HG03039 (cell line): ENCODE measurements around the gene CLCN6.

ENCODE experiments used
- ATAC-seq: cut with Tn5 transposase; IDR thresholded peaks from one replicate; pipeline ENCODE4 v1.9.1; 2021; ENCODE audit warnings: mild to moderate bottlenecking, moderate library complexity; ENCODE audit not compliant: unreplicated experiment

CLCN6 gene

DNA sequence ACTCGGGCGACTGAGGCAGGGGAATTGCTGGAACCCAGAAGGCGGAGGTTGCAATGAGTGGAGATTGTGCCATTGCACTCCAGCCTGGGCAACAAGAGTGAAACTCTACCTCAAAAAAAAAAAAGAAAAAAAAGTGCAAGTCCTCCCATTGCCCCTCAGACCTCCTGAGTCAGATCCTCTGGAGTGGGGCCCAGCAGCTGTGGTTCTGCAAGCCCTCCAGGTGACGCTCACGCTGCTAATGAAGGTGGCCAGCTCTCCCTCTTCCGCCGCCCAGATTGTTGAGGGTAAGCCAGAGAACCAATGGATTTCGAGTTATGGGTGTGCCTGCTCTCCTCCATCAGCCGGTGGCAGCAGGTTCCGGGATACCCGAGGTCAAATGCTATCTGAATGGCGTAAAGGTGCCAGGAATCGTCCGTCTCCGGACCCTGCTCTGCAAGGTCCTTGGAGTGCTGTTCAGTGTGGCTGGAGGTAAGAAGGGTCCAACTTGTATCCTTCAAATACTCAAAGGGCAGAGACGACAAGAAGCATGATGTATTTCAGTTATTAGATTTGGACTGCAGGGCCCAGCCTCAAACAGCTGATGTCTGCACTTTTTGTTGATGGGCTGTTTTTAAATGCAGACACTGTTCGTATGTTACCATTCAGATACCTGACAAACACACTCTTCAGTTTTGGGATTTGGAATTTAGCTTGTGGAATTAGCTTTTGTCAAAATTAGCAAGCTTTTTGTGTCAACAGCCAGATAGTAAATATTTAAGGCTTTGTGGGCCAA lies 17.6 kb downstream of the CLCN6 start:
- ATAC-seq: no peak

DNA sequence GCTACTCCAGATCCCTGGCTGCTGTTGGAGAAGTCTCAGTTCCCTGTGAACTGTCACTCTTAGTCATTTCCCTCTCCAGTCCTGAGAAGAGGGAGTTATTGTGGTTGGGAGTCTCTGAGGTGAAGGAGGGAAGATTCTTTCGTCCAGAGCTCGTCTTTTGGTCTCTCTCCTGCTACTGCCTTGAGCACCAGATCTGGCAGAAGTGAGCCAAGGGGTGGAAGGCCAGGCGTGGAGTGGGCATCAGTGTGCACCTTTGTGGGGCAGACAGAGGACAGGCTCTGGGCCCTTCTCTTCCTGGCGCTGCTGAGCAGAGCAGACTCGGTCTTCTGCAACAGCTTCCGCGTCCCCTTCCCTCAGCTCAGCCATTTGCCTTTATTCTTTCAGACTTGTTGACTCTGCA lies 19.1 kb downstream of the CLCN6 start:
- ATAC-seq: no peak

DNA sequence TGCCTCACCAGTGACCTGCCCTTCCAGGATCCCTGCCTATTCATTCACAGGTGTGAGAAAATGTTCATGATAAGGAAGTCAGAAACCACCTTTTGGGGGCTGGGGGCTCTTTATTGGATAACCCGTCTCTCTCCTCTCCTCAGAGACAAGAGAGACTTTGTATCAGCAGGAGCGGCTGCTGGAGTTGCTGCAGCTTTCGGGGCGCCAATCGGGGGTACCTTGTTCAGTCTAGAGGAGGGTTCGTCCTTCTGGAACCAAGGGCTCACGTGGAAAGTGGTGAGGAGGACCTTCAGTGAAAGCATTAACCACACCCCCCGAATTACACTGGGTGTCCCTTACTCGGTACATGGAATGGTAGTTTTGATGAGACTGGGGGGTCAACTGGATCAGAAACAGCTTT lies 21.0 kb downstream of the CLCN6 start:
- ATAC-seq: no peak

DNA sequence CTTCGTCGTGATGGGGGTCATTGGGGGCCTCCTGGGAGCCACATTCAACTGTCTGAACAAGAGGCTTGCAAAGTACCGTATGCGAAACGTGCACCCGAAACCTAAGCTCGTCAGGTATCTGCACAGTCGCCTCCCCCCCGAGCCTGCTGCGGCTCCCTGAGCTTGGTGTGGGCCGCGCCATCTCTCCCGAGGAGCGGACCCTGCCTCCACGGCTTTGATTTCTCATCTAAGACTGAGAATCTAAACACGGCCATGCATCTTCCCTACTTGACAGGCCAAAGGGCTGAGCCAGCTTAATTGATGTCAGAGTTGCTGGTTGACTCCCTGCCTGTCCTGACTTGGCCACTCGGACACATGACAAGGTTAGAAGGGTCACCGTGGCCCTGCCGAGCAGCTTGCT lies 22.5 kb downstream of the CLCN6 start:
- ATAC-seq: no peak

DNA sequence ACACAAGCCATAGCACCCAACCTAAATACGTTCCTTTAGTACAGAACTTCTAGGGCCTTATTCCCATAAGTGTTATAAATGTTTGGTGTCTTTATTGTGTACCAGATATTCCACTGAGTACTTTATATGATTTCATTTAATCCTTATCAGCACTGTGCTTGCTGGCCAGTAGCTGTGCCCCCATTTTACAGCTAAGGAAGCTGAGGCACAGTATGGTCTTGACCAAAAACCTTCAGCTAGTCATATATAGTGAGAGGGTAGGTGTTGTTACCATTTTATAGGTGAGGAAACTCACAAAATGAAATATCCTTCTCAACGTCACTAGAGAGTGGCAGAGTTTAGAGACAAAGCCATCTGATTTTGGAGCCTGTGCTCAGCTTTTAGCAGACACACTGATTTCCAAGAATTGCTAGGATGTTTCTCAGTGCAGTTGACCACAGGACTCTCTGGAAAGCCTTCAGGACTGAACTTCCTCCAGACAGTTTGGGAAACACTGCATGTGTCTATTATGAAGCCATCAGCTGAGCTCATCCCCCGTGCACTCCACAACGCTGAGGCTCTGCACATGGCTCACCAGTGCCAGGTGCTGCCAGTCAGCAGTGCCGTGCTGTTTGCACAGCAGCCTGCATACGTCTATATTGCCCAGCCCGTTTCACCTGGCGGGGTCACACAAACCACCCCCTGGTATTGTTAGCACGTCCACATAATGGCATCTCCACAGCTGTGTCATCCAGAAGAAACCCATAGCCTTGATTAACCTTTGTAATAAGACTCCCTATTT lies 26.1 kb downstream of the CLCN6 start:
- no peak for ATAC-seq

DNA sequence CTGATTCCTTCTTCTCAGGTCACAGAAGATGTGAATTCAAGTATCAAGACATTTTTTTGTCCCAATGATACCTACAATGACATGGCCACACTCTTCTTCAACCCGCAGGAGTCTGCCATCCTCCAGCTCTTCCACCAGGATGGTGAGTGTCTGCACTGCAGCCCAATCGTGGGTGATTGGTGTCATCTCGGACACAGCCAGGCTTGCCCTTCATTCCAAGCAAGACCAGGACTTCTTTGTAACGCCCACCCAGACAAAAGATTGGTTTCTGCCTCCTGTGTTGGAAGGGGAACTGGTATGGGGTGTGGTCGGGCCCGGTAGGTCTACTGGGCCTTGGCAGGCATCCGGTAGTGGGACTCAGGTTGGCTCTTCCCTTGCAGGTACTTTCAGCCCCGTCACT lies 27.5 kb downstream of the CLCN6 start:
- ATAC-seq: no peak

DNA sequence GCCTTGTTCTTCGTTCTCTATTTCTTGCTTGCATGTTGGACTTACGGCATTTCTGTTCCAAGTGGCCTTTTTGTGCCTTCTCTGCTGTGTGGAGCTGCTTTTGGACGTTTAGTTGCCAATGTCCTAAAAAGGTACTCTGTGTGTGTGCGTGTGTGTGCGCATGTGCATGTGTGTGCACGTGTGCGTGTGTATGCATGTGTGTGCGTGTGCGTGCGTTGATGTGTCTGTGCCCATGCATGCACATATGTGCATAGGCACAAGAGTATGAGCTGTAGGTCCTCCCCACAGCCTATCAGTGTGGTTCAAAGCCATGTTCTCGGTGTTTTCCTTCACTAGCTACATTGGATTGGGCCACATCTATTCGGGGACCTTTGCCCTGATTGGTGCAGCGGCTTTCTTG lies 27.9 kb downstream of the CLCN6 start:
- no peak for ATAC-seq

DNA sequence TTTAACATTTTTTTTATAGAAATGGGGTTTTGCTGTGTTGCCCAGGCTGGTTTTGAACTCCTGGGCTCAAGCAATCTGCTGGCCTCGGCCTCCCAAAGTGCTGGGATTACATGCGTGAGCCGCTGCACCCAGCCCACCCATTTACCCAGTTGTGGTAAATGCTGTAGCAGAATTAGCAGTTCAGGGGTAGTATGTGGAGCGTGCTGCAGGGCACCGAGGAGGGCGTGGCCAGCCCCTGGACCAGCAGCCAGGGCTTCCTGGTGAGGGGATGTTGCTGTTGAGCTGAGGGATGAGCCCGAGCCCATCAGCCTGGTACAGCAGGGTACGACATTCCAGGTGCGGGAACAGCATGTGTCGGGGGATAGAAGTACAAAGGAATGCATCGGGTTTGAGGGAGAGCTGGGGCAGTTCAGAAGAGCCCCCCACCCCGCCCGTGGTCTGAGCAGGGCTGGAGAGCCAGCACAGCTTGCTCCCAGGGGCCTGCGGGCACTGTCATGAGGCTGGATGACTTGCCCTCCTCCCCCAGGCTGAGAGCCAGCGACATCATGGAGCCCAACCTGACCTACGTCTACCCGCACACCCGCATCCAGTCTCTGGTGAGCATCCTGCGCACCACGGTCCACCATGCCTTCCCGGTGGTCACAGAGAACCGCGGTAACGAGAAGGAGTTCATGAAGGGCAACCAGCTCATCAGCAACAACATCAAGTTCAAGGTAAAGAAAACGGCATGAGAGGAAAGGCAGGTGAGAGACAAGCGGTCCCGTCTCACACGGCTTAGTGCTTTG lies 29.6 kb downstream of the CLCN6 start:
- ATAC-seq: no peak

DNA sequence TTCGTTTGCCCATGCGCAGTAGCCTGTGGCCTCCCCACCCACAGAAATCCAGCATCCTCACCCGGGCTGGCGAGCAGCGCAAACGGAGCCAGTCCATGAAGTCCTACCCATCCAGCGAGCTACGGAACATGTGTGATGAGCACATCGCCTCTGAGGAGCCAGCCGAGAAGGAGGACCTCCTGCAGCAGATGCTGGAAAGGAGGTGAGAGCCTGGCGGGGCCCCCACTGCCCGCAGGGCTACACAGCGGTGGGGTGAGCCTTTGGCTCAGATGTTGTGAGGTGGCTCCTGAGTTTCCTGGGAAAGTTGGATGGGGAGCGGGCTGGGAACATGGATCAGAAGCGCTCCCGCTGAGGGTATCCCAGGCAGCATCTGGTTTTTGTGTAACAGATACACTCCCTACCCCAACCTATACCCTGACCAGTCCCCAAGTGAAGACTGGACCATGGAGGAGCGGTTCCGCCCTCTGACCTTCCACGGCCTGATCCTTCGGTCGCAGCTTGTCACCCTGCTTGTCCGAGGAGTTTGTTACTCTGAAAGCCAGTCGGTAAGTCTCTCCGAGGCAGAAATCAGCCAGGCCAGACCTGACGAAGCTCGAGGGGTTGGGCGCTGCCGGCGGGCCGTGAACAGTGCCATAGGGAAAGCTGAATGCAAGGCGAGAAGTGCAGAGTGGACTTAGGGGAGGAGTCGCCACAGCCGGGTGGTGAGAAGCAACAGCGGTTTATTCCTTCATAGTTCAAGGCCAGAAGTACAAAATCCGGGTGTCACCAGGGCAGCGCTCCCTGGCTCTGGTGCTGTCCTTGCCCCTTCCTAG lies 31.2 kb downstream of the CLCN6 start:
- no peak for ATAC-seq

DNA sequence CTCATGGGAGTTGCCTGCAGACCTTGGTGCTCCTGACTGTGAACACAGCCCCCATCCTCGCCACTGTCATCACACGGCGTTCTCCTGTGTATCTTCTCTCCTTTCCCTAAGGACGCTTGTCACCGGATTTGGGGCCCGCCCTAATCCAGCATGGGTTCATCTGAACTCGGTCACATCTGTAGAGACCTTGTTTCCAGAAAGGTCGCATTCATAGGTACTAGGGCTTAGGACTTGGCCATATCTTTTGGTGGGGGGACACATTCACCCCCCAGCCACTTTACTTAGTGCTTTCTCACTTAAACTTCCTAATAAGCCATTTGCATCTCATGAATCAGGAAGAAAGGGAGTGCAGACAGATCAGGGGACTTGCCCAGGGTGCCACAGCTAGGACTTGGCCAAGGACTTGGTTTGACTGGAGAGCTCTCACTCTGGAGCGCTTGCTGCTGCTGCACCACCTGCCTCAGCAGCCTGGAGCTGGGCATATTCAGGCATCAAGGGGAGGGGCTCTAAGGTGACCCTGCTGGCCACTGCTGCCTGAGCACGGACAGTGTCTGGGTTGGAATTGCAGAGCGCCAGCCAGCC lies 31.9 kb downstream of the CLCN6 start:
- ATAC-seq: no peak

DNA sequence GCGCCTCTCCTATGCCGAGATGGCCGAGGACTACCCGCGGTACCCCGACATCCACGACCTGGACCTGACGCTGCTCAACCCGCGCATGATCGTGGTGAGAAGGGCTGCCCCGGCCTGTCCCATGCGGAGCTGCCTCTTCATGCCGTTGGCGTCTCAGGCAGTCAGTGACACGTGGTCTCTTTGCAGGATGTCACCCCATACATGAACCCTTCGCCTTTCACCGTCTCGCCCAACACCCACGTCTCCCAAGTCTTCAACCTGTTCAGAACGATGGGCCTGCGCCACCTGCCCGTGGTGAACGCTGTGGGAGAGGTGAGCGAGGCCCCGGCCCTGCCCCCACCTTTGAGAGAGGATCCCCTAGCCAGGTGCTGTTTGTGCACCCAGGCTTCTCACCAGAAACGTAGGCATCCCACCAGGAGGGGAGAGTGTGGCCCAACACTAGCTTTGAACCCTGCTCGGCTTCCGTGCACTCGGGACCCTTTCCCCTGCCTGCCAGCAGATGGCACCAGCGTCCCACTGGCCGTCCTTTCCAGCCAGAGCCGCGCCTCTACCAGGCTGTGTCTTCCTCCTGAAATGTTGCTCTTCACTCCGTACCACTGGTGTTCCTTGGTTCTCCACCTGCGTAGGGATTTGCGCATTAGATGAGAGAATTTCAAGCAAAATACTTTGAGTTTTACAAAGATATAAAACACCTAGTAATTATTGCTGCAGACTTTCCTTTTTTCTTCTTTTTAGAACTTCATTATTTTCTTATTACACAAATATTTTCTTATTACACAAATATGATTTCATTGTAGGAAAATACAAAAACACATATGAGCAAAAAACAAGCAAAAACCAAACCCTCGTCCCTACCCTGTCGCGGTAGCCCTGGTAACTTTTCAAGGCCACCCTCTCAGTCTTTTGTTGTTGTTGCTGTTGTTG lies 32.6 kb downstream of the CLCN6 start:
- ATAC-seq: no peak

DNA sequence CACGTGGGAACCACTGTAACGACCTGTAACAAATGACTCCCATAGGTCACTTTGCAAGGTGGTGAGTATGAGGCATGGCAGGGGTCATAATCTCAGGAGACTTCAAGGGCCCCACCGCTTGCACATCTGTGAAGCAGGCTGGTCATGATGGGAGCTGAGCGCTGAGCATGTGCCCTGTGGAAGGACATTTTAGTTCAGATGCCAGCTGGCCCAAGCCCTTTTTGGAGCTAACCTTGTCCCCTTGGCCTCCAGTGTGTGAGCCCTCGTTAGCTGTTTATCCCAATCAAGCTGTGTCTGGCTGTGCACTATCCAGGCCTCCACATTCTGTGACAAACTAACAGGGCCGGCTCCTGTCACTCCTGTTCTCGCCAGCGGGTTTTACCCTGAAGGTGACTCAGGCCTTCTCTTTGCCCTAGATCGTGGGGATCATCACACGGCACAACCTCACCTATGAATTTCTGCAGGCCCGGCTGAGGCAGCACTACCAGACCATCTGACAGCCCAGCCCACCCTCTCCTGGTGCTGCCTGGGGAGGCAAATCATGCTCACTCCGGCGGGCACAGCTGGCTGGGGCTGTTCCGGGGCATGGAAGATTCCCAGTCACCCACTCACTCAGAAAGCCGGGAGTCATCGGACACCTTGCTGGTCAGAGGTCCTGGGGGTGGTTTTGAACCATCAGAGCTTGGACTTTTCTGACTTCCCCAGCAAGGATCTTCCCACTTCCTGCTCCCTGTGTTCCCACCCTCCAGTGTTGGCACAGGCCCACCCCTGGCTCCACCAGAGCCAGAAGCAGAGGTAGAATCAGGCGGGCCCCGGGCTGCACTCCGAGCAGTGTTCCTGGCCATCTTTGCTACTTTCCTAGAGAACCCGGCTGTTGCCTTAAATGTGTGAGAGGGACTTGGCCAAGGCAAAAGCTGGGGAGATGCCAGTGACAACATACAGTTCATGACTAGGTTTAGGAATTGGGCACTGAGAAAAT lies 34.0 kb downstream of the CLCN6 start:
- ATAC-seq: no peak

DNA sequence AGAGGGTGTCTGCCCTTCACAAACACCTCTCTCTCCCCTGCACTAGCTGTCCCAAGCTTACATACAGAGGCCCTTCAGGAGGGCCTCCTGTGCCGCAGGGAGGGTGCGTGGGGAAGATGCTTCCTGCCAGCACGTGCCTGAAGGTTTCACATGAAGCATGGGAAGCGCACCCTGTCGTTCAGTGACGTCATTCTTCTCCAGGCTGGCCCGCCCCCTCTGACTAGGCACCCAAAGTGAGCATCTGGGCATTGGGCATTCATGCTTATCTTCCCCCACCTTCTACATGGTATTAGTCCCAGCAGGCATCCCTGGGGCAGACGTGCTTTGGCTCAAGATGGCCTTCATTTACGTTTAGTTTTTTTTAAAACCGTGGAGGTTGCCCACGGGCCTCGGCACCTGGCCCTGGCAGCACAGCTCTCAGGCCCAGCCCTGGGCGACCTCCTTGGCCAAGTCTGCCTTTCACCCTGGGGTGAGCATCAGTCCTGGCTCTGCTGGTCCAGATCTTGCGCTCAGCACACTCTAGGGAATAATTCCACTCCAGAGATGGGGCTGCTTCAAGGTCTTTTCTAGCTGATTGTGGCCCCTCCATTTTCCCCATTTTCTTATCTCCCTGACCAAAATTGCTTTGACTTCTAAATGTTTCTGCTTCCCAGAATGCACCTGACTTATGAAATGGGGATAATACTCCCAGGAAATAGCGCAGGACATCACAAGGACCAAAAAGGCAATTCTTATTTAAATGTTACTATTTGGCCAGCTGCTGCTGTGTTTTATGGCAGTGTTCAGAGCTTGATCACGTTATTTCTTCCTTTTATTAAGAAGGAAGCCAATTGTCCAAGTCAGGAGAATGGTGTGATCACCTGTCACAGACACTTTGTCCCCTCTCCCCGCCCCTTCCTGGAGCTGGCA lies 35.5 kb downstream of the CLCN6 start:
- no peak for ATAC-seq

DNA sequence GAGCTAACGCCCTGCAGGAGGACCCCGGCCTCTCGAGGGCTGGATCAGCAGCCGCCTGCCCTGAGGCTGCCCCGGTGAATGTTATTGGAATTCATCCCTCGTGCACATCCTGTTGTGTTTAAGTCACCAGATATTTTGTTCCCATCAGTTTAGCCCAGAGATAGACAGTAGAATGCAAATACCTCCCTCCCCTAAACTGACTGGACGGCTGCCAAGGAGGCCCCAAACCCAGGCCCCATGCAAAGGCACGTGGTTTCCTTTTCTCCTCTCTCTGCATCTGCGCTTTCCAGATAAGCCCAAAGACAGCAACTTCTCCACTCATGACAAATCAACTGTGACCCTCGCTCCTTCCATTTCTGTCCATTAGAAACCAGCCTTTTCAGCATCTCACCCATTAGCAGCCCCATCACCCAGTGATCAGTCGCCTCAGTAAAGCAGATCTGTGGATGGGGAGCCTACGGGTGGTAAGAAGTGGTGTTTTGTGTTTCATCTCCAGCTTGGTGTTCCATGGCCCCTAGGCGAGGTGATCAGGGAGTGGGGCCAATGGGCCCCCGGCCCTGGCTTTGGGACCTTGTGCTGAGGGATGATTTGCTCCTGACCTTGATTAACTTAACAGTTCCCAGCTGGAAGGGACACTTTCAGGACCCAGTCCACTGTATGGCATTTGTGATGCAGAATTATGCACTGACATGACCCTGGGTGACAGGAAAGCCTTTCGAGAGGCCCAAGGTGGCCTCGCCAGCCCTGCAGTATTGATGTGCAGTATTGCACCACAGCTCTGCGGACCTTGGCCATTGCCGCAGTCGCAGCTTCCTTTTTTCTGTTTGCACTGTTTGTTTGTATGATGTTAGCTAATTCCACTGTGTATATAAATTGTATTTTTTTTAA lies 36.4 kb downstream of the CLCN6 start:
- ATAC-seq: no peak

DNA sequence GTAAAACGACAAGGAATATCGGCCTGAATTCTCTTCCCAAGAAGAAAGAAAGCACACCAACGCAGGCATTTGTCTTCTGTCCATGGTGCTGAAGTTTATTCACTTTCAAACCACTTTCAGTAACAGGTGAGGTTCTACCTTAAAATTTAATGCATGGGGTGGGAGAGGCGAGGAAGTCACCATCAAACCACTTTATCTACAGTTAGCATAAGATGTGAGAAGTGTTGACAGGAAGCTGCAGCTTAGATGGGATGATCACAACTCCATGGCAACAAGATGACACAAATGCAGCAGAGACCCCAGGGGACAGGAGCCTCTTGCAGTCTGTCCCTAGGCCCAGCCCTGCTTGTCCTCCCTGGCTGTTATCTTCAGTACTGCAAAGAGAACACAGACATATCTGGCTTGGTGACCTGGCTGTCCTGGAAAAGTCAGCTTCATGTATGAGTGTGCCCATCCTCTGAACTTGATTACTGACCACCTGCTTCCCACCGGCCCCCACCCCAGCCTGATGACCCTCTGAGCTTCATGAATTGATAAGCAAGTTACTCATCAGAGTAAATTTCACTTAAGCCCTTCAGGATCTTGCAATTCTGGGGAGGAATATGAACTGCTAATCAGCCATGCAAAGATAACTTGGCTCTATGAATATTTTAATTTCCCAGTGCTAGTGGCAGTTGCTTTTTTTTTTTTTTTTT lies 39.8 kb downstream of the CLCN6 start:
- no peak for ATAC-seq
